Measurements from ENCODE around the gene RCCD1.
"Not testable (repeated sequence)": the region's sequence is repeated elsewhere in the genome, so short reads cannot be mapped to it uniquely, and the experiment has no call there.

RCCD1 gene

GRCh38 chr15:90917569-90917968 is 37.1 kb upstream of the RCCD1 start:
- ChIA-PET CTCF (no interaction called here), POLR2A (interaction anchor here (0.8 to 2.2 kb wide), 2 partner anchors 14 to 15 kb away, joined by 3 to 5 read pairs; partner anchors contain the start of gene MAN2A2)
- TF ChIP-seq SUZ12 (IDR thresholded peaks at IDR 0.05): no peak
- no peak for TF ChIP-seq L3MBTL2 (conservative IDR thresholded peaks at IDR 0.05)
- no peak for TF ChIP-seq TARDBP (IDR thresholded peaks at IDR 0.05)
- TF ChIP-seq FOXA1 (IDR thresholded peaks at IDR 0.05): no peak
- no peak for TF ChIP-seq ELF4 (IDR thresholded peaks at IDR 0.05)
- TF ChIP-seq ZNF384 (IDR thresholded peaks at IDR 0.05): no peak
- TF ChIP-seq FOXK2 (IDR thresholded peaks at IDR 0.05): no peak
- no peak for TF ChIP-seq CTBP1 (IDR thresholded peaks at IDR 0.05; ENCODE audit: borderline replicate concordance)
- no peak for TF ChIP-seq FOXM1 (IDR thresholded peaks at IDR 0.05; ENCODE audit: borderline replicate concordance)
- no peak for TF ChIP-seq HDGF (IDR thresholded peaks at IDR 0.05; ENCODE audit: borderline replicate concordance)
- no peak for TF ChIP-seq ARNT (IDR thresholded peaks at IDR 0.05)
- no peak for TF ChIP-seq BHLHE40 (IDR thresholded peaks at IDR 0.05; ENCODE audit: borderline replicate concordance)
- no peak for TF ChIP-seq SP1 (IDR thresholded peaks at IDR 0.05)
- TF ChIP-seq NFRKB (IDR thresholded peaks at IDR 0.05): no peak
- TF ChIP-seq LEF1 (IDR thresholded peaks at IDR 0.05; ENCODE audit: borderline replicate concordance): no peak
- TF ChIP-seq, protein P1, sequence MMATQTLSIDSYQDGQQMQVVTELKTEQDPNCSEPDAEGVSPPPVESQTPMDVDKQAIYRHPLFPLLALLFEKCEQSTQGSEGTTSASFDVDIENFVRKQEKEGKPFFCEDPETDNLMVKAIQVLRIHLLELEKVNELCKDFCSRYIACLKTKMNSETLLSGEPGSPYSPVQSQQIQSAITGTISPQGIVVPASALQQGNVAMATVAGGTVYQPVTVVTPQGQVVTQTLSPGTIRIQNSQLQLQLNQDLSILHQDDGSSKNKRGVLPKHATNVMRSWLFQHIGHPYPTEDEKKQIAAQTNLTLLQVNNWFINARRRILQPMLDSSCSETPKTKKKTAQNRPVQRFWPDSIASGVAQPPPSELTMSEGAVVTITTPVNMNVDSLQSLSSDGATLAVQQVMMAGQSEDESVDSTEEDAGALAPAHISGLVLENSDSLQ (IDR thresholded peaks at IDR 0.05): no peak
- no peak for DNase-seq (ENCODE audit: extremely low spot score)

GRCh38 chr15:90918034-90918788 is 36.5 kb upstream of the RCCD1 start:
- no peak for TF ChIP-seq ZNF384 (IDR thresholded peaks at IDR 0.05)
- no peak for DNase-seq (ENCODE audit: extremely low spot score)
- POLR2A ChIA-PET: interaction anchor here (0.8 to 2.2 kb wide), 3 partner anchors 13 to 15 kb away, joined by 3 to 5 read pairs (median 5); partner anchors contain the start of gene MAN2A2
- CTCF ChIA-PET: no interaction called here

GRCh38 chr15:90918835-90919234 is 35.8 kb upstream of the RCCD1 start:
- CTCF ChIA-PET: no interaction called here
- no peak for DNase-seq (ENCODE audit: extremely low spot score)
- POLR2A ChIA-PET: interaction anchor here (1.4 to 2.2 kb wide), 2 partner anchors 13 to 15 kb away, joined by 5 read pairs; partner anchors contain the start of gene MAN2A2
- TF ChIP-seq NFRKB (IDR thresholded peaks at IDR 0.05): no peak
- no peak for TF ChIP-seq TARDBP (IDR thresholded peaks at IDR 0.05)
- TF ChIP-seq SP1 (IDR thresholded peaks at IDR 0.05): no peak
- no peak for TF ChIP-seq L3MBTL2 (conservative IDR thresholded peaks at IDR 0.05)

GRCh38 chr15:90921887-90922286 is 32.8 kb upstream of the RCCD1 start:
- TF ChIP-seq FOXK2 (IDR thresholded peaks at IDR 0.05) (no peak), L3MBTL2 (conservative IDR thresholded peaks at IDR 0.05) (no peak), FOXM1 (IDR thresholded peaks at IDR 0.05; ENCODE audit: borderline replicate concordance) (no peak), ELF4 (IDR thresholded peaks at IDR 0.05) (no peak), LEF1 (IDR thresholded peaks at IDR 0.05; ENCODE audit: borderline replicate concordance) (no peak), SUZ12 (IDR thresholded peaks at IDR 0.05) (no peak), TARDBP (IDR thresholded peaks at IDR 0.05) (no peak), ARNT (IDR thresholded peaks at IDR 0.05) (no peak), CTBP1 (IDR thresholded peaks at IDR 0.05; ENCODE audit: borderline replicate concordance) (no peak), SP1 (IDR thresholded peaks at IDR 0.05) (no peak), FOXA1 (IDR thresholded peaks at IDR 0.05) (no peak), BHLHE40 (IDR thresholded peaks at IDR 0.05; ENCODE audit: borderline replicate concordance) (no peak), HDGF (IDR thresholded peaks at IDR 0.05; ENCODE audit: borderline replicate concordance) (no peak), NFRKB (IDR thresholded peaks at IDR 0.05) (no peak), ZNF384 (IDR thresholded peaks at IDR 0.05) (no peak)
- TF ChIP-seq, protein P1 (IDR thresholded peaks at IDR 0.05): no peak
- no peak for DNase-seq (ENCODE audit: extremely low spot score)
- POLR2A ChIA-PET: interaction anchor here (1.5 to 2.8 kb wide), 3 partner anchors 8 to 13 kb away, joined by 4 to 15 read pairs (median 8); partner anchors contain the start of genes HDDC3 and UNC45A
- CTCF ChIA-PET: interaction anchor here (0.6 to 1.4 kb wide), 3 partner anchors 10 to 22 kb away, joined by 3 to 8 read pairs (median 5); partner anchors contain the start of gene HDDC3

DNA sequence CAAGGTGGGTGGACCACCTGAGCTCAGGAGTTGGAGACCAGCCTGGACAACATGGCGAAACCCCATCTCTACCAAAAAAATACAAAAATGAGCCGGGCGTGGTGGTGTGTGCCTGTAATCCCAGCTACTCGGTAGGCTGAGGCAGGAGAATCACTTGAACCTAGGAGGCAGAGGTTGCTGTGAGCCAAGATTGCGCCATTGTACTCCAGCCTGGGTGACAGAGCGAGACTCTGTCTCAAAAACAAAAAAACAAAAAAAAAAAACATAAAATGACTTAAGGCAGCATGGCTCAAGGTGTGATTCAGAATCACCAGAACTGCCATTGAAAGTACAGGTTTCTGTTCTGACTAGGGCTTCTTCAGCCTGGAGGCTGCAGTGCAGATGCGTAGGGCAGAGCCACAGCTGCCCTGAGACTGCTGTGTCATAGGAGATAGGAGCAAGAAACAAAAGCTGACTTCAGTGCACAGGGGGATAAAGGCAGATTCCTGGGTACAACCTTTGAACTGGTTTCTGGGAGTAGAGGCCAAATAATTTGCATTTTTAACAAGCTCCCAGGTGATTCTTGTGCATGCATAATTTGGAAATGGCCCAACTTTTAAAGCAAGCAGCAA is 31.9 kb upstream of the RCCD1 start:
- not testable (repeated sequence) for DNase-seq (ENCODE audit: extremely low spot score)
- CTCF ChIA-PET: interaction anchor here (0.8 to 2.0 kb wide), 3 partner anchors 9 to 11 kb away, joined by 3 to 13 read pairs (median 8); partner anchors contain the start of gene HDDC3
- POLR2A ChIA-PET: interaction anchor here (2.0 to 2.8 kb wide), 2 partner anchors 9 kb away, joined by 8 to 15 read pairs; partner anchors contain the start of gene HDDC3

- ChIA-PET CTCF (interaction anchor here (2.0 kb wide), 1 partner anchor 8 kb away, joined by 13 read pairs; the partner anchor contains the start of gene HDDC3), POLR2A (no interaction called here)
- no peak for TF ChIP-seq SUZ12 (IDR thresholded peaks at IDR 0.05)
- TF ChIP-seq FOXM1 (IDR thresholded peaks at IDR 0.05; ENCODE audit: borderline replicate concordance): no peak
- TF ChIP-seq ELF4 (IDR thresholded peaks at IDR 0.05): no peak
- no peak for TF ChIP-seq CTBP1 (IDR thresholded peaks at IDR 0.05; ENCODE audit: borderline replicate concordance)
- no peak for TF ChIP-seq ZNF384 (IDR thresholded peaks at IDR 0.05)
- TF ChIP-seq HDGF (IDR thresholded peaks at IDR 0.05; ENCODE audit: borderline replicate concordance): no peak
- no peak for TF ChIP-seq L3MBTL2 (conservative IDR thresholded peaks at IDR 0.05)
- TF ChIP-seq, protein P1 (IDR thresholded peaks at IDR 0.05): no peak
- TF ChIP-seq LEF1 (IDR thresholded peaks at IDR 0.05; ENCODE audit: borderline replicate concordance): no peak
- no peak for TF ChIP-seq NFRKB (IDR thresholded peaks at IDR 0.05)
- TF ChIP-seq FOXK2 (IDR thresholded peaks at IDR 0.05): no peak
- no peak for TF ChIP-seq TARDBP (IDR thresholded peaks at IDR 0.05)
- TF ChIP-seq FOXA1 (IDR thresholded peaks at IDR 0.05): no peak
- TF ChIP-seq SP1 (IDR thresholded peaks at IDR 0.05): no peak
- no peak for TF ChIP-seq BHLHE40 (IDR thresholded peaks at IDR 0.05; ENCODE audit: borderline replicate concordance)
- TF ChIP-seq ARNT (IDR thresholded peaks at IDR 0.05): no peak
- DNase-seq (ENCODE audit: extremely low spot score): no peak
These were observed 30.3 kb upstream of the RCCD1 start for GRCh38 chr15:90924375-90924774.

- CTCF ChIA-PET: interaction anchor here (1.3 kb wide), 1 partner anchor 25 kb away, joined by 4 read pairs; no protein-coding TSS in a partner anchor
- DNase-seq (ENCODE audit: extremely low spot score); POLR2A ChIA-PET: not testable (repeated sequence)
These were observed 27.9 kb upstream of the RCCD1 start for GRCh38 chr15:90926766-90927165.

GRCh38 chr15:90928106-90928505 is 26.6 kb upstream of the RCCD1 start:
- ChIA-PET POLR2A (interaction anchor here (8.2 kb wide), 1 partner anchor 24 kb away, joined by 142 read pairs; the partner anchor contains the start of gene MAN2A2), CTCF (interaction anchor here (0.7 kb wide), 2 partner anchors 212 to 965 kb away, joined by 4 to 12 read pairs; no protein-coding TSS in a partner anchor)
- not testable (repeated sequence) for DNase-seq (ENCODE audit: extremely low spot score)

Data from HEK293T (cell line).